ENCODE measurements around the gene PRKACA. TPM values are rescaled to one million over a fixed set of nuclear protein-coding genes. Genes with fewer than 3 reads are reported as not detected.
A peak's percentile ranks its signal among the peaks of the same experiment; 100 is the strongest.
"Not testable (repeated sequence)": the region's sequence is repeated elsewhere in the genome, so short reads cannot be mapped to it uniquely, and the experiment has no call there.

PRKACA gene
- total RNA-seq, 1 experiment from 2014 or later, result 57.3 TPM

GRCh38 chr19:14052470-14052869 lies 65.1 kb downstream of the PRKACA start:
- Mint-ChIP-seq H3K9me3 (ENCODE audit: low read depth, unreplicated experiment) (no peaks in the 10 kb centered on the region), H3K4me3 (ENCODE audit: low read depth, unreplicated experiment) (no peak overlapping the region), H3K4me1 (ENCODE audit: low read depth, unreplicated experiment) (no peaks in the 10 kb centered on the region), H3K36me3 (ENCODE audit: insufficient read depth, unreplicated experiment) (peaks cover 24% of the 10 kb centered on the region), H3K27me3 (ENCODE audit: unreplicated experiment) (no peaks in the 10 kb centered on the region), H3K27ac (ENCODE audit: unreplicated experiment) (no peak overlapping the region)
- BruUV-seq (replicated peaks), result no TSS peak
- CTCF ChIA-PET, result no interaction called here
- intact Hi-C loops (cut with micrococcal nuclease; ENCODE audit: unreplicated experiment), result no loop called here
- no peak for TF ChIP-seq CTCF (IDR thresholded peaks at IDR 0.05; ENCODE audit: unreplicated experiment)
- no peak for DNase-seq

- intact Hi-C loops (cut with micrococcal nuclease; ENCODE audit: unreplicated experiment), result no loop called here
- no peak for TF ChIP-seq CTCF (IDR thresholded peaks at IDR 0.05; ENCODE audit: unreplicated experiment)
- no TSS peak for BruUV-seq (replicated peaks)
- DNase-seq, result no peak
- Mint-ChIP-seq H3K27me3 (ENCODE audit: unreplicated experiment) (no peaks in the 10 kb centered on the region), H3K4me1 (ENCODE audit: low read depth, unreplicated experiment) (no peaks in the 10 kb centered on the region), H3K4me3 (ENCODE audit: low read depth, unreplicated experiment) (no peak overlapping the region), H3K9me3 (ENCODE audit: low read depth, unreplicated experiment) (no peaks in the 10 kb centered on the region), H3K36me3 (ENCODE audit: insufficient read depth, unreplicated experiment) (peaks cover 24% of the 10 kb centered on the region), H3K27ac (ENCODE audit: unreplicated experiment) (no peak overlapping the region)
- CTCF ChIA-PET, result no interaction called here
Observed at GRCh38 chr19:14051980-14052379, 65.6 kb downstream of the PRKACA start.

GRCh38 chr19:14050961-14051360 lies 66.6 kb downstream of the PRKACA start:
- H3K4me1 Mint-ChIP-seq (ENCODE audit: low read depth, unreplicated experiment); intact Hi-C loops (cut with micrococcal nuclease; ENCODE audit: unreplicated experiment); H3K9me3 Mint-ChIP-seq (ENCODE audit: low read depth, unreplicated experiment); CTCF ChIA-PET; H3K27ac Mint-ChIP-seq (ENCODE audit: unreplicated experiment); BruUV-seq (replicated peaks); H3K27me3 Mint-ChIP-seq (ENCODE audit: unreplicated experiment); DNase-seq; H3K4me3 Mint-ChIP-seq (ENCODE audit: low read depth, unreplicated experiment): not testable (repeated sequence)
- H3K36me3 Mint-ChIP-seq (ENCODE audit: insufficient read depth, unreplicated experiment), result peaks cover 24% of the 10 kb centered on the region

GRCh38 chr19:14050512-14050911 lies 67.0 kb downstream of the PRKACA start:
- no peak overlapping the region for H3K4me3 Mint-ChIP-seq (ENCODE audit: low read depth, unreplicated experiment)
- BruUV-seq (replicated peaks), result no TSS peak
- no peak for TF ChIP-seq CTCF (IDR thresholded peaks at IDR 0.05; ENCODE audit: unreplicated experiment)
- DNase-seq, result no peak
- no peaks in the 10 kb centered on the region for H3K9me3 Mint-ChIP-seq (ENCODE audit: low read depth, unreplicated experiment)
- no peak overlapping the region for H3K27ac Mint-ChIP-seq (ENCODE audit: unreplicated experiment)
- CTCF ChIA-PET, result no interaction called here
- intact Hi-C loops (cut with micrococcal nuclease; ENCODE audit: unreplicated experiment), result no loop called here
- H3K36me3 Mint-ChIP-seq (ENCODE audit: insufficient read depth, unreplicated experiment), result peaks cover 20% of the 10 kb centered on the region
- no peaks in the 10 kb centered on the region for H3K27me3 Mint-ChIP-seq (ENCODE audit: unreplicated experiment)
- no peaks in the 10 kb centered on the region for H3K4me1 Mint-ChIP-seq (ENCODE audit: low read depth, unreplicated experiment)

GRCh38 chr19:14048443-14049153 lies 69.0 kb downstream of the PRKACA start:
- no peak overlapping the region for H3K4me3 Mint-ChIP-seq (ENCODE audit: low read depth, unreplicated experiment)
- DNase-seq, result peak; percentile 54
- H3K27me3 Mint-ChIP-seq (ENCODE audit: unreplicated experiment), result no peaks in the 10 kb centered on the region
- CTCF ChIA-PET, result interaction anchor here (0.7 to 0.9 kb wide), 3 partner anchors 17 to 107 kb away, joined by 3 to 4 read pairs (median 3); partner anchors contain the start of gene IL27RA
- H3K27ac Mint-ChIP-seq (ENCODE audit: unreplicated experiment), result no peak overlapping the region
- H3K9me3 Mint-ChIP-seq (ENCODE audit: low read depth, unreplicated experiment), result no peaks in the 10 kb centered on the region
- TF ChIP-seq CTCF (IDR thresholded peaks at IDR 0.05; ENCODE audit: unreplicated experiment), result peak; percentile 81
- intact Hi-C loops (cut with micrococcal nuclease; ENCODE audit: unreplicated experiment), result no loop called here
- no peaks in the 10 kb centered on the region for H3K4me1 Mint-ChIP-seq (ENCODE audit: low read depth, unreplicated experiment)
- no TSS peak for BruUV-seq (replicated peaks)
- peaks cover 12% of the 10 kb centered on the region for H3K36me3 Mint-ChIP-seq (ENCODE audit: insufficient read depth, unreplicated experiment)

GRCh38 chr19:14047866-14048265 lies 69.7 kb downstream of the PRKACA start:
- H3K27ac Mint-ChIP-seq (ENCODE audit: unreplicated experiment); H3K9me3 Mint-ChIP-seq (ENCODE audit: low read depth, unreplicated experiment); DNase-seq; intact Hi-C loops (cut with micrococcal nuclease; ENCODE audit: unreplicated experiment); H3K27me3 Mint-ChIP-seq (ENCODE audit: unreplicated experiment); H3K4me1 Mint-ChIP-seq (ENCODE audit: low read depth, unreplicated experiment); BruUV-seq (replicated peaks); H3K4me3 Mint-ChIP-seq (ENCODE audit: low read depth, unreplicated experiment): not testable (repeated sequence)
- H3K36me3 Mint-ChIP-seq (ENCODE audit: insufficient read depth, unreplicated experiment), result peaks cover 12% of the 10 kb centered on the region
- CTCF ChIA-PET, result interaction anchor here (0.7 to 0.9 kb wide), 2 partner anchors 16 to 27 kb away, joined by 4 read pairs; partner anchors contain the start of gene IL27RA
